Right ventricle myocardium superior (tissue), 1 donor: ENCODE measurements around the gene LDHAL6A. TPM values are rescaled to one million over a fixed set of nuclear protein-coding genes. Genes with fewer than 3 reads are reported as not detected.

Experiments
- ATAC-seq: fragments of 200-7000 bp; cut with Tn5 transposase; one replicate; pipeline ENCODE4 v1.9.1; 2020; ENCODE audit warnings: mild to moderate bottlenecking; ENCODE audit not compliant: poor library complexity
- DNase-seq: peaks from one replicate; pipeline ENCODE4 v3.0.0-alpha.2; 2020
- intact Hi-C: fragments of 100-400 bp; cut with DNase I; formaldehyde crosslinking; loops from one replicate; pipeline ENCODE4 v1.11.2; 2022
- total RNA-seq: library from RNA; stranded (reverse); fragmentation: NEBNext Ultra II Directional; extraction: Animal tissue kit (Norgen Biotek cat#: 25700); gene quantifications from one replicate; pipeline ENCODE4 v1.2.1, GENCODE V29; 2021
- donor health status: DM: no; HTN: yes; CAD: no; lungs with severe emphysema.

LDHAL6A gene
- total RNA-seq, 1 donor from 2014 or later: not detected

GRCh38 chr11:18479063-18479462 lies 23.4 kb downstream of the LDHAL6A start:
- DNase-seq (no peak), ATAC-seq (no peak)
- intact Hi-C loops: no loop called here

DNA sequence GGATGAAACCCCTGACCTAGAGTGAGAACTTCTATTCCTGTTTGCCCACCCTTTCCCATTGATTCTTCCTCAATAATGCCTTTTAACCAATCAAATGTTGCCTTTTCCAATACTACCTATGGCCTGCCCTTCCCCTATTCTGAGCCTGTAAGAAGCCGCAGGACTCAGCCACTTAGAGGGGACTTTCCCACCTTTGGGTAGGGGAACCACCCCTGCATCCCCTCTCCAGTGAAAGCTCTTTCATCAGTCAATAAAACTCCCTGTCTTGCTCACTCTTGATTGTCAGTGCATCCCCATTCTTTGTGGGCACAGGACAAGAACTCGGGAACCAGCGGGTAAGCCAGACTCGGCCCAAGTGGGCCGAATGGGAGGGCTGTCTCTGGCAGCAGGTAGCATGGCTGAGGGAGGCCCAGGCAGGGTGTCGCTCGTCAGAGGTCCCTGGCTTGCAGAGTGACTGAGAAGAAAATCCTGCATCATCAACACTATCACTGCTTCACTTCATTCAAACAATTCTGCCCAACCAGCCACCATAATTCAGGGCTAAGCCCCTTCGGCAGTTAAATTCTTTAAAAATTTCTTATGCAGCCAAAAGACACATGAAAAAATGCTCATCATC lies 30.4 kb downstream of the LDHAL6A start:
- DNase-seq (no peak), ATAC-seq (no peak)
- intact Hi-C loops: no loop called here

- no peak for DNase-seq
- no peak for ATAC-seq
- intact Hi-C loops: no loop called here
Measured at GRCh38 chr11:18490319-18490718, 34.7 kb downstream of the LDHAL6A start.

GRCh38 chr11:18490736-18491485 lies 35.3 kb downstream of the LDHAL6A start:
- DNase-seq: no peak
- ATAC-seq: no peak
- intact Hi-C loops: no loop called here

DNA sequence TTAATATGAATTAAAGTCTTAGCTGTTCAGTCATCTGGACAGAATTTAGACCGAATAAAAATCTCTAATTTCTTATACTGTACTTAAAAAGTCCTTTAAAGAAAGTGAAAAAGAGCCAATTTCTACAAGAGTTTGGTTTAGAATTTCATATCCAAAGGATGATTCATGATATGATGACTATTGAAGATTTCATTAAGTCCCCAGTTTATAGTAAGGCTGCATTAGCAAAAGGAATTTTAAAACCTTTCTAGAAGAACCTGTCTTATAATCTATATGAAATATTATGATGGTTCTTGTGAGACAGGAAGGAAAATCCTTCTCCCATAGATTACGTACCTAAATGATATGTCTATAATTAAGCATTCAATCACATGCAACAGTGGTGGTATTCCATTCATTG lies 36.3 kb downstream of the LDHAL6A start:
- ATAC-seq (no peak), DNase-seq (no peak)
- intact Hi-C loops: no loop called here

GRCh38 chr11:18492888-18493287 lies 37.2 kb downstream of the LDHAL6A start:
- ATAC-seq (no peak), DNase-seq (no peak)
- intact Hi-C loops: no loop called here

DNA sequence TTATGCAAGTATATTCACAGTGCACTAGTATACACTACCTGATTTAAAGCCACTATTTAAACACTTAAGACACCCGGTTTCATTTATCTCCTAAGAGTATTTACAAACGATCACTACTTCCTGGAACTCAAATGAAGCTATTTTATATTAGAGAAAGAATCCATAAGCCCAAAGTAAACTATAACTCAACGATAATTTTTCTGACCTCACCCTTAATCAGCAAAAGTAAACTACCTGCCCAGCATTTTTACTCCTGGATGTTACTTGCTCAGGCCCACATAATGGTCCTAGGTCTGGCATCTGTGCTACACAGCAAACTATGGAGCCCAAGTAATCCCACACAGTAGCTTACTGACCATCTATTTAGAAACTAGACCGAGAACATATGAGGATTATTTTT lies 37.7 kb downstream of the LDHAL6A start:
- DNase-seq (no peak), ATAC-seq (no peak)
- intact Hi-C loops: no loop called here

GRCh38 chr11:18495271-18495670 lies 39.6 kb downstream of the LDHAL6A start:
- intact Hi-C loops: no loop called here
- ATAC-seq: no peak
- DNase-seq: no peak

GRCh38 chr11:18495703-18496102 lies 40.0 kb downstream of the LDHAL6A start:
- intact Hi-C loops: no loop called here
- DNase-seq: no peak
- no peak for ATAC-seq

DNA sequence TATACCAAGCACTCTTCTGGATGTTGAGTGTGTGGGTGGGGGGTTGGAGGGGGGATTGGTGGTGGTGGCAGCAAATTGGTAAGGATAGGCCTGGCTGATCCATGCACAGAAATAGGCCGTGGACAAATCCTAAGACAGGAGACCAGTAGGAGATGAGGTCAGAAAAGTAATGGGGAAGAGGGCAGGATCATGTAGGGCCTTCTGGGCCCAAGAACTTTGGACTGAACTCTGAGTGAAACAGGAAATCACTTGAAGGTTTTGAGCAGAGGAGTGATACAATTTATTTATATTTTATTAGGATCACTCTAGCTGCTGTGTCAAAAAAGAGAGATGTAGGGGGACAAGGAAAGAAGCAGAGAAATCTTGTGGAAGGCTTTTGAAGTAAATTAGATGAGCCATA lies 42.4 kb downstream of the LDHAL6A start:
- DNase-seq (no peak), ATAC-seq (no peak)
- intact Hi-C loops: no loop called here

DNA sequence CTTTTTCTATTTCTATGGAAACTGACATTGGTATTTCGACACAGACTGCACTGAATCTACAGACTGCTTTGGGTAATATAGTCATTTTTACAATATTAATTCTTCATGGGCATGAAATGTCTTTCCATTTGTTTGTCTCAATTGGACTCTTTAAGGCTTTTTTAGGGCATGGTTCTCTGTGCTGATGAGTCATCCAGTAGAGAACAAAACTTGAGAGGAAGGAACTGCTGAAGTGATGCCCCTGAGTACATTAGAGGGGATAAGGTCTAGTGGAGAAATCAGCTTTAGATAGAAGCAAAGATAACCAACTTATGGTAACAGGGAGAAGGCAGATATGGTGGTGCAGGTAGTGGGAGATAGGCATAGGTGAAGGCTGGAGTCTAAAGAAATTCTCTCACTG lies 46.0 kb downstream of the LDHAL6A start:
- DNase-seq (no peak), ATAC-seq (no peak)
- intact Hi-C loops: no loop called here

DNA sequence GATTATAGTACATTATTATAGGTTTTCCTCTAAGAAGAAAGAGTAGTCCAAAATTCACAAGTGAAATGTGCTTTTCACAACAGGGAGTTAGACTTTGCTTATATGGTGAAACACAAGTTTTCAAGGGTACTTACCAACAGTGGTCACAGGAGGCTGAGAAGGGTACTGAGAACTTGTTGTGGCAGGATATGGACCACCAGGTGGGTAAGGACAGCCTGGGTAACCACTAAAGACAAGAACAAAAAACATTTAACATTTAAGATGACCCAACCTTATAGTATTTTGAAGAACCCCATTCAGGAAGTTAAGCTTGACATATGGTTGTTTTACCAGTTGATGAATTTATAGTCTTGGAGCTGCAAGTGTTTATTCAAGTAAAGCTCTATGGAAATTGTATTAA lies 46.7 kb downstream of the LDHAL6A start:
- DNase-seq (no peak), ATAC-seq (no peak)
- intact Hi-C loops: no loop called here

DNA sequence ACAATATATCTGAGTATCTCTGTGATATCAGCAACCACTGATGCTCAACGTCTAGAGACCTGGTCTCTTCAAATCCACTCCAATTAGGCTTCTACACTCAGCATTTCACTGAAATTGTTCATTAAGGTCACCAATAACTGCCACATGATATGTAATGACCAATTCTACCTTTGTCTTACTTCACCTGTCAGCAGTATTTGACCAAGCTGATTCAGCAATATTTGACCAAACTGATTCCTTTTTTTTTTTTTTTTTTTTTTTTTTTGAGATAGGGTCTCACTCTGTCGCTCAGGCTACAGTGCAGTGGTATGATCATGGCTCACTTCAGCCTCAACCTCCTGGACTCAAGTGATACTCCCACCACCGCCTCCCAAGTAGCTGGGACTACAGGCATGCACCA lies 65.5 kb downstream of the LDHAL6A start:
- ATAC-seq (no peak), DNase-seq (no peak)
- intact Hi-C loops: no loop called here

GRCh38 chr11:18522388-18522787 lies 66.7 kb downstream of the LDHAL6A start:
- intact Hi-C loops: no loop called here
- ATAC-seq (no peak), DNase-seq (no peak)

DNA sequence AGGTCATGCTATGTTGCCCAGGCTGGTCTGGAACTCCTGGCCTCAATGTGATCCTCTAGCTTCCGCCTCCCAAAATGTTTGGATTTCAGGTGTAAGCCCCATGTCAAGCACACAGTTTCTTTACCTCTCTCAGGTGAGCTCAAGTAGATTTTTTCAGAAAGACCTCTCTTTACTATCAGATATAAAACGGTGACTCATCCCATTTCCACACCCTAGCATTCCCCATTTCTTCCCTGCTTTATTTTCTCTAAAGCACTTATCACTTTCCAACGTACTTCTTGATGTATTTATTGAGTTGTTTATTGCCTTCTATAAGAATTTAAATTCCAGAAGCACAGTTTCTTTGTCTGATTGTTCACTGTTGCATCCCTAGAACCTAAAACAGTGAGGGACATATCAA lies 67.4 kb downstream of the LDHAL6A start:
- DNase-seq: no peak
- no peak for ATAC-seq
- intact Hi-C loops: no loop called here

DNA sequence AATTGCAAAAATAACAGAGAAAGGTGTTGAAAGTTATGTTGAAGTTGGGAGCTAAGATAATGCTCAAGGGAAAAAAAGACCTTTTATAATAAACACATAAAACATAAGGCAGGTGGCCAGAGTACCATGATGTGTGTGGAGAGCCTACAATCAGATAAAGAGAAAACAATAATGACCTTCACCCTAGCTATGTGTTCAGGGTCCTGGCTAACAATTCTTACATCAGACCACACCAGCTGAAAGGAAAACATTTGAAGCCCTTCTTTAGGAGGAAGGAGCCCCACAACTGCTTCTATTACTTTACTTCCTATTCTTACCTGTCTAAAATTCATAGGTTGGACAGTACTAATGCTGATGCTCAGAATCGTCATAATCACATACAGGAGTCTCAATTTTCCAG lies 68.6 kb downstream of the LDHAL6A start:
- intact Hi-C loops: no loop called here
- DNase-seq: no peak
- ATAC-seq: no peak

DNA sequence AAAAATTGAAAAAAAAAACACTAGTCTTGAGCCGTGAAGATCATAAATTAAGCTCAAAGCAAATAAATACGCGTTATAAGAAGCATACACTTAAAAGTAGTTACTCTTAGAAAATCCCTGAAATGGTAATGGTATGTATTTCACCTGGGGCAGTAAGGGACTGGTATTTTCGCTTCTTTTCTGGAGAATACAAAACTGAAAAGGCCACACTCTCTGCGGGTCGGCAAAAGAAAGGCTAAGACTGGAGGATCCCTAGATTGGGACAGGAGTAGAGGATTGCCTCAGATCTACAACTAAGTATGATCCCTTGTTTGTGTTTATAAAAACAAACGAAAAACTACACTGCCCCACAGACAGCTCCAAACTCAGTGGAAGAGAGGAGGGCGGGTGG lies 70.5 kb downstream of the LDHAL6A start:
- DNase-seq (no peak), ATAC-seq (no peak)
- intact Hi-C loops: no loop called here

GRCh38 chr11:18526521-18527296 lies 71.1 kb downstream of the LDHAL6A start, which contains the start of gene TSG101:
Gene TSG101, minus strand, starts transcription at chr11:18526942. Its CDS starts 126 bp downstream, at chr11:18526816.
- intact Hi-C loops: no loop called here
- ATAC-seq: peak; percentile 99

GRCh38 chr11:18527512-18527911 lies 71.9 kb downstream of the LDHAL6A start:
- ATAC-seq: no peak
- intact Hi-C loops: no loop called here

More at GRCh38 chr11:18526521-18527296, 71.1 kb downstream of the LDHAL6A start, which contains the start of gene TSG101:
- peak; percentile 97 for DNase-seq

More at GRCh38 chr11:18527512-18527911, 71.9 kb downstream of the LDHAL6A start:
- DNase-seq: no peak
